Measurements from ENCODE around the gene ASF1B. TPM values are rescaled to one million over a fixed set of nuclear protein-coding genes. Genes with fewer than 3 reads are reported as not detected.
"Not testable (repeated sequence)": the region's sequence is repeated elsewhere in the genome, so short reads cannot be mapped to it uniquely, and the experiment has no call there.

The ASF1B gene
- total RNA-seq, result 19.1 and 21.8 TPM in 2 replicates
- 27.5 and 30.7 TPM in 2 replicates for polyA plus RNA-seq

DNA sequence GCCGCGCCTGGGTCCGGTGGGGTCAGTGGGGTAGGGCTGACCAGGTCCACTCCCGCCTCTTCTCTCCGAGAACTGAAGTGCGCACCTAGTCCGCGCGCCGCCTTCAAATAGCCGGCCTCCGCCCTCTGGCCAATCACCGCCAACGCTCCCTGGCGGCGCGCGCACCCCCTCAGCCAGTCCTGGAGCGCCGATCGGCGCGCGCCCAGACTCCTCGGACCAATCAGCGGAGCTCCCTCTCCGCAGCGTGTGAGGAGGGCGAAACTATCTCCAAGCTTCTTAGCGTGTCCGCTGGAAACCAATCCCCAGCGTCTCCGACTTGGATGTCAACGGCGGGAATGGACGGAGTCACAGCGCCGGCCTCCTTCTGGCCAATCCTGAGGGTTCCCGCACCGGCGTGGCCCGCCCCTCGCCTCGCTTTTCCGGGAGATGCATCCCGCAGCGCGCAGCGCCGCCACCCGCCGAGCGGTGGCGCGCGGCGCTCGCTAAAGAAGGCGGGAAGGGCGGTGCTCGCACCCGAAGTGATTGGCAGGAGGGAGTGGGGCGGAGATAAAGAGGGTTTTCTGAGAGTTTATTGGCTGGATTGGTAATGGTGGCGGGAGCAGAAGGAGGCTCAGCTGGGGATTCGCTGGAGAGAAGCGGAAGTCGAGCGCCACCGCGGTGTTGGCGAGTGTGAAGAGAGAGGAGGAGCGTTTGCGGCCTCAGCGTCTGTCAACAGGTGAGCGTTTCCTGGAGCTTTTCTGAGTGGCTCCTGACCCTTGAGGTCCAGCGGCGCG lies at the start of gene ASF1B:
Gene ASF1B, minus strand, starts transcription at position 81 of the 773 bp plus-strand sequence. CDS start 133 bp downstream, outside the sequence.
- DNase-seq (ENCODE audit: low read depth in 1 of 2, low spot score in 1 of 2), result peak; percentile 100
- peak within 1 kb of the TSS; percentile 91 for H3K27ac ChIP-seq
- no peaks in the 10 kb centered on the region for H3K9me3 ChIP-seq (ENCODE audit: low read depth)
- H3K27me3 ChIP-seq, result no peaks in the 10 kb centered on the region
- TF ChIP-seq, protein P1, sequence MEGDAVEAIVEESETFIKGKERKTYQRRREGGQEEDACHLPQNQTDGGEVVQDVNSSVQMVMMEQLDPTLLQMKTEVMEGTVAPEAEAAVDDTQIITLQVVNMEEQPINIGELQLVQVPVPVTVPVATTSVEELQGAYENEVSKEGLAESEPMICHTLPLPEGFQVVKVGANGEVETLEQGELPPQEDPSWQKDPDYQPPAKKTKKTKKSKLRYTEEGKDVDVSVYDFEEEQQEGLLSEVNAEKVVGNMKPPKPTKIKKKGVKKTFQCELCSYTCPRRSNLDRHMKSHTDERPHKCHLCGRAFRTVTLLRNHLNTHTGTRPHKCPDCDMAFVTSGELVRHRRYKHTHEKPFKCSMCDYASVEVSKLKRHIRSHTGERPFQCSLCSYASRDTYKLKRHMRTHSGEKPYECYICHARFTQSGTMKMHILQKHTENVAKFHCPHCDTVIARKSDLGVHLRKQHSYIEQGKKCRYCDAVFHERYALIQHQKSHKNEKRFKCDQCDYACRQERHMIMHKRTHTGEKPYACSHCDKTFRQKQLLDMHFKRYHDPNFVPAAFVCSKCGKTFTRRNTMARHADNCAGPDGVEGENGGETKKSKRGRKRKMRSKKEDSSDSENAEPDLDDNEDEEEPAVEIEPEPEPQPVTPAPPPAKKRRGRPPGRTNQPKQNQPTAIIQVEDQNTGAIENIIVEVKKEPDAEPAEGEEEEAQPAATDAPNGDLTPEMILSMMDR (IDR thresholded peaks at IDR 0.05; ENCODE audit: low read depth, low read length), result peak; percentile 82
- peaks cover 3% of the 10 kb centered on the region for H3K4me1 ChIP-seq (ENCODE audit: low read depth)
- peak within 1 kb of the TSS; percentile 65 for H3K4me3 ChIP-seq
- H3K36me3 ChIP-seq, result no peaks in the 10 kb centered on the region

DNA sequence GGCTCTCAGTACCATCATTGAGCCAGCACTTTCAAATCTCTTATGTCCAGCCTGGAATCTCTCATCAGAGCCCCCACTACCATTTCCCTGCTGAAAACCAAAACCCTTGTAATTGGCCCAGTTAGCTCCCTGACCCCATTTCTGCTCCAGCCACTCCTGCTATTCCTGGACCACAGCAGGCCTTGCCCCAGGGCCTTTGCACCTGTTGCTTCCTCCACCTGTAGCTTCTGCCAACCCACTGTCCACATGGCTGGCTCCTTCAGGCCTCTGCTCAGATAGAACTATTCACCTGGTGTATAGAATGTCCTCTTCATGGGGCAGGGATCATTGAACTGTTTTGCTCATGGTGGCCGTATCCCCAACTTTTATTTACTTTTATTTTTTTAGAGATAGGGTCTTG lies 49.3 kb upstream of the ASF1B start:
- not testable (repeated sequence) for H3K4me1 ChIP-seq (ENCODE audit: low read depth); H3K4me3 ChIP-seq; H3K27me3 ChIP-seq; H3K9me3 ChIP-seq (ENCODE audit: low read depth); H3K27ac ChIP-seq; DNase-seq (ENCODE audit: low read depth in 1 of 2, low spot score in 1 of 2); H3K36me3 ChIP-seq

- Histone ChIP-seq H3K27ac (no peak overlapping the region), H3K4me1 (ENCODE audit: low read depth) (no peaks in the 10 kb centered on the region), H3K4me3 (no peak overlapping the region), H3K36me3 (no peaks in the 10 kb centered on the region), H3K9me3 (ENCODE audit: low read depth) (no peaks in the 10 kb centered on the region), H3K27me3 (no peaks in the 10 kb centered on the region)
- DNase-seq (ENCODE audit: low read depth in 1 of 2, low spot score in 1 of 2), result no peak
- TF ChIP-seq, protein P1 (IDR thresholded peaks at IDR 0.05; ENCODE audit: low read depth, low read length), result no peak
Measured at GRCh38 chr19:14185158-14185557, 48.8 kb upstream of the ASF1B start.

- TF ChIP-seq, protein P1 (IDR thresholded peaks at IDR 0.05; ENCODE audit: low read depth, low read length), result no peak
- DNase-seq (ENCODE audit: low read depth in 1 of 2, low spot score in 1 of 2), result no peak
Measured at GRCh38 chr19:14183741-14184350, 47.5 kb upstream of the ASF1B start.

DNA sequence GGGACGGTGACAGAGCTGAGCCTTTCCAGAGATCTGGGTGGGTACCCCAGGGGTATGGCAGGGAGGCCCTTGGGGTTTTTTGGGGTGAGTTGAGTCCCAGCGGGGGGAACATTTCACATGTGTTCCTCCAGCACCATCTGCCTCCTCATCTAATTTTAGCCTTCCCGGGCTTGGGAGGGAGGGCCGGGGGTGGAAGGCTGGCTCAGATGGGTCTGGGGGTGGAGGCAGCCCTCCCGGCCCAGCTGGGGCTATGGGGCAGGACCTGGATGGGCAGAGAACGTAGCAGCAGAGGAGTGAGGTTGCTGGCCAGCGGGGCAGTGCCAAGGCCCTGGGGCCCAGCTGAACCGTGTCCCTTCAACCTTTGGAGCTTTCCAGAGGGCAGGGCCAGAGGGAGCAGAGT lies 46.1 kb upstream of the ASF1B start:
- Histone ChIP-seq H3K36me3 (no peaks in the 10 kb centered on the region), H3K27ac (peak overlapping the region; percentile 13), H3K4me1 (ENCODE audit: low read depth) (no peaks in the 10 kb centered on the region), H3K27me3 (no peaks in the 10 kb centered on the region), H3K9me3 (ENCODE audit: low read depth) (no peaks in the 10 kb centered on the region), H3K4me3 (no peak overlapping the region)
- TF ChIP-seq, protein P1 (IDR thresholded peaks at IDR 0.05; ENCODE audit: low read depth, low read length), result no peak
- DNase-seq (ENCODE audit: low read depth in 1 of 2, low spot score in 1 of 2), result no peak

More at GRCh38 chr19:14183741-14184350, 47.5 kb upstream of the ASF1B start:
- H3K4me1 ChIP-seq (ENCODE audit: low read depth), result no peaks in the 10 kb centered on the region
- no peak overlapping the region for H3K27ac ChIP-seq
- H3K36me3 ChIP-seq, result no peaks in the 10 kb centered on the region
- H3K27me3 ChIP-seq, result no peaks in the 10 kb centered on the region
- H3K4me3 ChIP-seq, result no peak overlapping the region
- no peaks in the 10 kb centered on the region for H3K9me3 ChIP-seq (ENCODE audit: low read depth)

DNA sequence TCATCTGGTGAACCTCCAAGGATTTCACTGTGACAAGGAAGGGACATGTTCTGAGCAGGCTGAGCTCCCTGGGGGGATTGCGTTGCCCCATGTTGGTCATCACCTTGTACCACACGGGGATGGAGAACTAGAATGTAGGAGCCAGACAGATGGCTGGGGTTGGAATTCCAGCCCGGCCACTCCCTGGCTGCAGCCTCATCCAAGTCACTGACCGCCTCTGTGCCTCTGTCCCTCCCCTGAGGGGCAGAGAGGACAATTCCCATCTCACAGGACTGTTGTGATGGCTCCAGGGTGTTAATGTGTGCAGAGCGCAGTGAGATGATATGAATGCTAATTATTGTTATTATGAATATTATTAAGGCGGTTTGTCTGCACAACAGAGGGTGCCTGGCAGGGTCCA lies 45.5 kb upstream of the ASF1B start:
- no peak overlapping the region for H3K4me3 ChIP-seq
- H3K27ac ChIP-seq, result no peak overlapping the region
- TF ChIP-seq, protein P1 (IDR thresholded peaks at IDR 0.05; ENCODE audit: low read depth, low read length), result no peak
- no peaks in the 10 kb centered on the region for H3K27me3 ChIP-seq
- H3K4me1 ChIP-seq (ENCODE audit: low read depth), result no peaks in the 10 kb centered on the region
- no peaks in the 10 kb centered on the region for H3K36me3 ChIP-seq
- no peak for DNase-seq (ENCODE audit: low read depth in 1 of 2, low spot score in 1 of 2)
- H3K9me3 ChIP-seq (ENCODE audit: low read depth), result no peaks in the 10 kb centered on the region

- DNase-seq (ENCODE audit: low read depth in 1 of 2, low spot score in 1 of 2); H3K4me1 ChIP-seq (ENCODE audit: low read depth): not testable (repeated sequence)
Measured at GRCh38 chr19:14181199-14181598, 44.8 kb upstream of the ASF1B start.

More at GRCh38 chr19:14181199-14181598, 44.8 kb upstream of the ASF1B start:
- H3K27me3 ChIP-seq; H3K9me3 ChIP-seq (ENCODE audit: low read depth); H3K27ac ChIP-seq; H3K36me3 ChIP-seq; H3K4me3 ChIP-seq: not testable (repeated sequence)

All from cardiac muscle cell (in vitro differentiated cells and primary cell).